HG03139 (cell line): ENCODE results near the gene BPTF.
"Not testable (repeated sequence)": the region's sequence is repeated elsewhere in the genome, so short reads cannot be mapped to it uniquely, and the experiment has no call there.

ENCODE experiments used
- ATAC-seq: cut with Tn5 transposase; IDR thresholded peaks from one replicate; pipeline ENCODE4 v1.9.1; 2021; ENCODE audit not compliant: unreplicated experiment

BPTF gene

GRCh38 chr17:67824735-67825626 is at the start of gene BPTF:
Gene BPTF (plus strand): TSS chr17:67825503. CDS start chr17:67825725, 222 bp downstream.
- ATAC-seq: peak; percentile 70

- ATAC-seq: no peak
These were observed 46.1 kb upstream of the BPTF start for GRCh38 chr17:67779098-67779672.

- no peak for ATAC-seq
These were observed 40.8 kb upstream of the BPTF start for GRCh38 chr17:67784364-67785121.

- ATAC-seq: no peak
These were observed 40.2 kb upstream of the BPTF start for GRCh38 chr17:67785122-67785477.

- no peak for ATAC-seq
These were observed 39.8 kb upstream of the BPTF start for GRCh38 chr17:67785504-67785903.

GRCh38 chr17:67800495-67800928 is 24.8 kb upstream of the BPTF start:
- no peak for ATAC-seq

GRCh38 chr17:67801626-67802175 is 23.6 kb upstream of the BPTF start:
- ATAC-seq: no peak

GRCh38 chr17:67810464-67810863 is 14.8 kb upstream of the BPTF start:
- ATAC-seq: no peak

- ATAC-seq: not testable (repeated sequence)
These were observed 12.9 kb upstream of the BPTF start for GRCh38 chr17:67812380-67812779.

GRCh38 chr17:67813803-67814180 is 11.5 kb upstream of the BPTF start:
- no peak for ATAC-seq

GRCh38 chr17:67818110-67819002 is 6.9 kb upstream of the BPTF start:
- ATAC-seq: peak; percentile 46

- no peak for ATAC-seq
These were observed 5.6 kb upstream of the BPTF start for GRCh38 chr17:67819722-67820121.

GRCh38 chr17:67821871-67822367 is 3.4 kb upstream of the BPTF start:
- ATAC-seq: no peak

GRCh38 chr17:67825627-67826601 is 611 bp downstream of the BPTF start:
- ATAC-seq: peak; percentile 33

GRCh38 chr17:67829331-67829730 is 4.0 kb downstream of the BPTF start:
- ATAC-seq: no peak

- no peak for ATAC-seq
These were observed 5.1 kb downstream of the BPTF start for GRCh38 chr17:67830440-67830839.

- ATAC-seq: no peak
These were observed 6.0 kb downstream of the BPTF start for GRCh38 chr17:67831268-67831667.

- no peak for ATAC-seq
These were observed 7.8 kb downstream of the BPTF start for GRCh38 chr17:67833134-67833533.
